NB4 (cell line): Measurements from ENCODE around the gene FOLR2.

Experiments used
- DNase-seq: peaks from one replicate; pipeline ENCODE4 v3.0.0; 2010; ENCODE audit warnings: low read depth
- H3K4me3 ChIP-seq: one replicate; pipeline ENCODE4 v1.5.1; 2011; ENCODE audit warnings: mild to moderate bottlenecking, low read depth, low read length, moderate library complexity
- CTCF ChIP-seq: IDR thresholded peaks from one replicate; pipeline ENCODE4 v1.5.1; 2012; ENCODE audit warnings: low read depth, low read length
- MAX ChIP-seq: IDR thresholded peaks from 2 replicates; pipeline ENCODE4 v1.6.1; 2011; ENCODE audit warnings: low read depth, low read length
- MYC ChIP-seq: IDR thresholded peaks from 2 replicates; pipeline ENCODE4 v1.6.1; 2011; ENCODE audit warnings: low read depth, low read length
- POLR2A ChIP-seq: IDR thresholded peaks from 2 replicates; pipeline ENCODE4 v1.6.1; 2011; ENCODE audit warnings: mild to moderate bottlenecking; ENCODE audit not compliant: insufficient read length; ENCODE audit errors: extremely low read depth

FOLR2 gene

GRCh38 chr11:72238040-72238450, 21.5 kb downstream of the FOLR2 start:
- TF ChIP-seq CTCF, result peak; percentile 89
- no peak for TF ChIP-seq MAX
- DNase-seq, result peak; percentile 75
- H3K4me3 ChIP-seq, result no peak overlapping the region

GRCh38 chr11:72238492-72239312, 22.1 kb downstream of the FOLR2 start:
- no peak overlapping the region for H3K4me3 ChIP-seq
- no peak for DNase-seq
- TF ChIP-seq MYC (no peak), MAX (no peak), POLR2A (no peak), CTCF (no peak)

GRCh38 chr11:72239313-72239848, 22.8 kb downstream of the FOLR2 start:
- DNase-seq, result peak; percentile 59
- no peak overlapping the region for H3K4me3 ChIP-seq
- TF ChIP-seq MYC, result no peak
- peak; percentile 19 for TF ChIP-seq POLR2A

GRCh38 chr11:72239849-72240460, 23.4 kb downstream of the FOLR2 start:
- DNase-seq, result no peak
- TF ChIP-seq MAX, result no peak
- no peak for TF ChIP-seq CTCF
- TF ChIP-seq POLR2A, result no peak
- no peak for TF ChIP-seq MYC
- H3K4me3 ChIP-seq, result no peak overlapping the region

GRCh38 chr11:72240461-72241290, 24.1 kb downstream of the FOLR2 start:
- no peak overlapping the region for H3K4me3 ChIP-seq
- DNase-seq, result no peak
- no peak for TF ChIP-seq MAX
- no peak for TF ChIP-seq POLR2A
- no peak for TF ChIP-seq MYC
- no peak for TF ChIP-seq CTCF
